ENCODE results near the gene TIE1.

DNA sequence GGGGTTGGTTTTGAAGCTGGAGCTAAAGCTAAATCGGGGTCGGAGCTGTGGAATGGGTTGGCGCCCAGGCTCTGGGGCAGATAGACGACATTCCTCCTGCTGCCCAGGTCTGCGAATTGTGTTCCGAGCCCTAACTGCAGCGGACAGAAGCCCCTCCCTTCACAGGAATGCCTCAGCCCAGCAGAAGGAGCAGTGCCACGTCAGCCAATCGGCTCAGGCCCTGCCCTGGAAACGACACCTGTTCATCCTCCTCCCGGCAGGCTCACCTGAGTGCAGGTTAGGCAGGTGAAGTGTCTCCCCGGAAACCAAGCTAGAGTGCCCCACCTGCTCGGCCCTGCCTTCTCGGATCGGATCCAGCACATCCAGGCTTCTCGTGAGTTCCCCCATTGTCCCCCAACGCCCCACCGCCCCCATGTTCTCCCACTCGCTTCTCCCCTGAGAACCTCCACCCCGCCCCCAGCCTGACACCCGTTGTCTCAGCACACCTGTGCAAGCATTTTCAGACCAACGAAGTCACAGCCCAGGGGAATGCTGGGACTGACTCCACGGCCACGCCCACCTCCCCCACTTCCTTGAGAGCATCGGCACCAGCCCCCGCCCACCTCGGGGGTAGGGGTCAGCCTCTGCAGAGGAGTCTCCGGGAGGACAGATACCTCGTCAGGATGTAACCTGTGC is 30.2 kb upstream of the TIE1 start:
- TF ChIP-seq, protein P1, sequence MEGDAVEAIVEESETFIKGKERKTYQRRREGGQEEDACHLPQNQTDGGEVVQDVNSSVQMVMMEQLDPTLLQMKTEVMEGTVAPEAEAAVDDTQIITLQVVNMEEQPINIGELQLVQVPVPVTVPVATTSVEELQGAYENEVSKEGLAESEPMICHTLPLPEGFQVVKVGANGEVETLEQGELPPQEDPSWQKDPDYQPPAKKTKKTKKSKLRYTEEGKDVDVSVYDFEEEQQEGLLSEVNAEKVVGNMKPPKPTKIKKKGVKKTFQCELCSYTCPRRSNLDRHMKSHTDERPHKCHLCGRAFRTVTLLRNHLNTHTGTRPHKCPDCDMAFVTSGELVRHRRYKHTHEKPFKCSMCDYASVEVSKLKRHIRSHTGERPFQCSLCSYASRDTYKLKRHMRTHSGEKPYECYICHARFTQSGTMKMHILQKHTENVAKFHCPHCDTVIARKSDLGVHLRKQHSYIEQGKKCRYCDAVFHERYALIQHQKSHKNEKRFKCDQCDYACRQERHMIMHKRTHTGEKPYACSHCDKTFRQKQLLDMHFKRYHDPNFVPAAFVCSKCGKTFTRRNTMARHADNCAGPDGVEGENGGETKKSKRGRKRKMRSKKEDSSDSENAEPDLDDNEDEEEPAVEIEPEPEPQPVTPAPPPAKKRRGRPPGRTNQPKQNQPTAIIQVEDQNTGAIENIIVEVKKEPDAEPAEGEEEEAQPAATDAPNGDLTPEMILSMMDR (IDR thresholded peaks at IDR 0.05), result peak in 1 of 6 experiments; percentile 11
- peak in 1 of 2 donors; percentile 95 for TF ChIP-seq POLR2A (IDR thresholded peaks at IDR 0.05)
